DMS 273 treated with DMSO at 0.1 percent for 48 hours (cell line): ENCODE results near the gene MEN1.

ENCODE experiments used
- DNase-seq: peaks from one replicate; lab custom pipeline; 2025; lab: John Stamatoyannopoulos, UW

MEN1 gene

DNA sequence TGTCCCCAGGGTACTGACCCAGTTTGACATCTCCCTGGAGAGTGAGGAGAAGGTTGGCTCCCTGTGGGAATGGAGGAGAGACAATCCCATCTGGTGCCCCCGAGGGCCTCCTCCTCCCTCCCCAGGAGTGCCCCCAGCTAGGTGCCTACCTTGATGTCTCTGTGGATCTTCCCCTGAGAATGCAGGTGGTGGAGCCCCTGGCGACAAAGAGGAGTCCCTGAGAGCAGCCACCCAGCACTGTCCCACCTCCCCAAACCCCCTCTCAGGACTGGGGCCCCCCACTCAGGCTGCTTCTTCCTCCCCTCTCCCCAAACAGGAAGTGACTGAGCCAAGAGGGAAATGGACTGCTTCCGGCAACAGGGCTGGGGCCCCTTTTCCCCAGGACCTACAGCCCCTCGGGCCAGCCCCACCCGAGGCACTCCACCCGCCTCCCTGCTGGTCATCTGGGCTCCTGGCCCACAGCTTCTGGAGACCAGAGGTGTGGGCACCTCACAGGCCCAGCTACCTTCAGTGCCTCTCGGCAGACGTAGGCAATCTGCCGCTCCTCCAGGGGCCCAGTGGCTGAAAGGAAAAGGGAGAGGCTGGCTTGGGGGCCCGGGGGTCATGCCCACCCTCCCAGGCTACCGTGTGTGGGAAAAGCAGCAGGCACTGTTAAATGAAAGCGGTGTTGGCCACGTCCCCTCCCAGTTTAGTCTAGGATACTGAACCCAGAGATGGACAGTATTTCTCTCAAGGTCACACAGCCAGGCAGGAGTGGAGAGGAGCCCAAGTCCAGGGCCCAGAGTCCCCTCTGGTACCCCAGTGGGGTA lies 8.6 kb downstream of the MEN1 start:
- no peak for DNase-seq

GRCh38 chr11:64801158-64801464 lies 9.2 kb downstream of the MEN1 start:
- no peak for DNase-seq

GRCh38 chr11:64800303-64801157 lies 9.8 kb downstream of the MEN1 start:
- DNase-seq = no peak

DNA sequence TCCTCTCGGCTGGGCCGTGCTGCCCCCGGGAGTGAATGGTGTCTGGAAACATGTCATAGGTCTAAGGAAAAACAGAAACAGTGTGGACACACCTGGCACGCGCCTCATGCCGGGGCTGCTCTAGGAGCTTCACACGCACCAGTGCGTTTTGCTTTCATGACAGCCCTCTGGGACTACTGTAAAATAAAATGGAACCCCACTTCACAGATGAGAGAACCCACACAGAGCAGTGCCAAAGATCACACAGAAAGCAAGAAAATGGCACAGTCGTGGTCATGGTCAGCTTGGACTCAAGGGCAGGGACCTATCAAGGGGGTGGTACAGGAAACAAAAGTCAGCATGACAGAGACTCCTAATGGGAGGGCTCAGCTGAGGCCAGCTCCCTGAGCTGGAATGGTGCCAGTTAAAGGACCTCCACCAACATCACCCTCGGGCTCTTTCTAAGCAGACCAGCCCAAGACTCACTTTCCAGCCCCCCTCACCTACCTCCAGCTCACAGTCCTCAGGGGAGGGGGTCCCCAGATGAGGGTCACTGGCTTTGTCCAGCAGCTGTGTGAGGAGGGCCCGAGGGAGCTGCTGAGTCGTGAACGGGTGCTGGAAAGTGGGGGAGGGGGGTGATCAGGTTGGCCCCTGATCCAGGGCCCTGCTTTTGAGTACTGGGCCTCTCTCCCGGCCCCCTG lies 10.6 kb downstream of the MEN1 start:
- DNase-seq = no peak

DNA sequence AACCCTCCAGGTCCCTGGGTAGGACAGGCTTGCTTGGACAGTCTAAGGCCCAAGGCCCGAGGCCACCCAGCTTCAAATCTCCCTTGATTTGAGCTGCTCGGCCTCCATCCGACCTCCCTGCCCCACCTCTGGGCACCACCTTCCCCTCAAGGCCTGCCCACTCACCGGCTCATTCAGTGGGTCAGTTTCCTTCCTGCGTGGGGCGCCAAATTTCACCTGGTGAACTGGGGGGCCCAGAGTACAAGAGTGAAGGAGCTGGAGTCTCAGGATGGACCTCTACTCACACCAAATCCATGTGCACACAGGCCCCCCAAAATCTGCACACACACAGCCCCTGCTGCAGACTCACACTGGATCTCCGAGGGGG lies 11.1 kb downstream of the MEN1 start:
- no peak for DNase-seq

DNA sequence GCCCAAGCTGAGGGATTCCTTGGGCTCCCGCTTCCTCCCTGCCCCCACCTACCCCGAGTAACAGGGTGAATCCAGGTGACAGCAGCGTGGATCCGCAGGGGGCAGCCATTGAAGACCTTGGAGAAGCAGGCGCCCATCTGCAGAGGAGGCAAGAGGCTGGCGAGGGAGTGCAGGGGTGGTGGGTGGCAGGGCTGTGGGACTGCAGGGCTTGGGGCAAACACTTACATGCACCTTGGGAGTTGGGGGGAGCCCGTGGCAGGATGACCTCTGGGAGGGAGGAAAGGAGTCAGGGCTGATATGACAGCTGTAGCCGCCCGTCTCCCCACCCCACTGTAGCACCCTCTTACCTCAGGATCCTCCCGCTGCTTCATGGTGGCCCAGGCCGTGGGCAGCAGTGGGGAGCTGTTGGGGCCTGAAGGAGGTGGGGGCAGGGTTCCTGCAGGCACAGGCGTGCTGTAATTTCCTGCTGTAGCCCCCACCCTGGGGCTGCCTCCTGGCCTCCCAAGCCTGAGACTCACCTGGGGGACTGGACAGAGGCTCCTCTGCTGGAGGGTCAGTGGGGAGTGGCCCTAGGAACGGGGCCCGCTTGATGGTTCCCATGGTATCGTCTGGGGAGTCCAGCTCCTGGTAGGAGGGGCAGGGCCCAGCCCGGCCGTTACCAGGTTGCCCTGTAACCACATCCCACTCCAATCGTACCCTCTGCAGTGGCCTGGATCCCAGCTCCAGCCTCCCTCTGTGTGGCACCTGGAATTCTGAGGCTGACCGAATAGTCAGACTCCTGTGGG lies 13.4 kb downstream of the MEN1 start:
- DNase-seq = no peak

DNA sequence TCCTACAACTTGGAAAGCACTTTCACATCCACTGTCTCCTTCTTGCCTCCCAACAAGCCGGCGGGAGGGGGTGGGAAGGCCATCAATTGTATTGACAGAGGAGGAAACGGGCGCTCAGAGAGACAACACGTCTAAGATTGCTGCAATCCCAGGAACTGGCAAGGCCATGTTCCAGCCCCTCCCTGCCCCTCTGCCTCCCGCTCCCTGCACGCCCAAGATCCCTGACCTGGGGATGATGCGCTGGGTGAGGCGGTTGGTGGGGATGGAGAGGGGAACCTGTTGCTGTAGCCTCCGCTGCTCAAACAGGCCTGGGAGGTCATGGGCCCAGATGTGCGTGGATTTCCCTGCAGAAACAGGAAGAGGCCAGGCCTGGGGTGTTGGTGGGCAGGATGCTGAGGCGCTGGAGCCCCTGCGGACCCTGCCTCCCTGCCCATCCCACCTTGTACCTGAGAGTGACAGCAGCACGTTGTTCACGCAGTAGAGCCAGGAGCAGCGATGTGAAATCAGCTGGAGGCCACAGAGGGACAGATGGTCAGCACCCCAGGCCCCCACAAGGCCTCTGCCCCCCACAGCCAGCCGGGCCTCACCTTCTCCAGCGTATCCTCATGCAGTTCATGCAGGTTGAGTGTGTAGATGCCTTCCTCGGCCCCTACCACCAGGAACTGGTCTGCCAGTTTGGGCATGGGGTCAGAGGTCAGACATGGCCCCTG lies 14.1 kb downstream of the MEN1 start:
- DNase-seq = no peak

GRCh38 chr11:64794526-64794925 lies 15.8 kb downstream of the MEN1 start:
- DNase-seq = no peak

DNA sequence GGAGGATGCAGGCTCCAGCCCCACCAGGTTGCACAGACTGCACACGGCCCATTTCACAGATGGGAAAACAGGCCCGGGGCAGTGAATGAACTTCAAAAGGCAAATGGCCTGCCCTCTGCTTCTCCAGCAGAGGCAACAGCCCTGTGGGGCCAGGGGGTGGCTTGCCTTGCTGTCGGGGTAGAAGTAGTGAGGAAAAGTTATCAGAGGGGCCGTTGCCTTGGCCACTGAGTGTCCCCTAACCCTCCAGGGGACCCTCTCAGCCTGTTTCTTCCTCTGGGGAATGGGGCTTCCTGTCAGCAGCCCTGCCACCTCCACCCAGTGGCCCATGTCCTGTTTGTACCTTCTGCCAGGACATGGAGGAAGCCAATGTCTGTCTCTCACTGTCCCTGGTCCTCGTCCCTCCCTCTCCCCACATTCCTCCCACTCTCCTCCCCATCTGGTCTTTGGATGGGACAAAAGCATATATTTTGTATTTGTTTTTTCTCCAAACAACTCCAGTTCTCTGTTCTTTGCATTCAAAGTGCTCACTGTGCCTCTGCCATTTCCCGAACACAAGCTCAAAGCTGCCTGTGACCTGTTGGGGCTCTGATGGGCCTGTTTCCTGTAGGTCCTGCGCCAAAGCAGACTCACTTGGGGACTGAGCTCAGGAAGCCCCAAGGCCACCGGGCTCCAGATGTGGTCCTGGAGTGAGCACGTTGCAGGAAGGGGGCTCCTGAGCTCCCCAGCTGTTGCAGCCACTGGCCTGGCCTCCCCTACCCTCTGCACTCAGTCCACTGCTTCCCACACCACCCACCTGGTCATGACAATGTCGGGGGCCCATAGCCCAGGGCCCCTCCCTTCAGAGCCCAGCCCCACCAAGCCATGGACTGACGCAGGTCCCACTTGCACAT lies 16.8 kb downstream of the MEN1 start:
- DNase-seq = no peak

DNA sequence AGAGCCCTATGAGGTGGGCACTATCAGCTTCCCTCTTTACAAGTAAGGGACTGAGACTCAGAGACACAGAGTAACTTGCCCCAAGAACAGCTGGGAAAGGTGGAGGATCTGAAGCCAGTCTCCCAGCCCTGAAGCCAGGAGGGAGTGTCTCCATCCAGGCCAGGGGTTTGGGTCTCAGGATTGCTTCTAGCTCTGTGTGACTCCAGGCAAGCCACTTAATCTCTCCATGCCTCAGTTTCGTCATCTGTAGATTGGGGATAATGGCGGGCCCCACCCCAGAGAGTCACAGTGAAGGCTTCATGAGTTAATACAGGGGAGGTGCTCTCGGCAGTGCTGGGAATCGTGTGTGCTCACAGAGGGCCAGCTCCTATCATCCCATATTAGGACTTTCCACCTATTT lies 17.9 kb downstream of the MEN1 start:
- no peak for DNase-seq

DNA sequence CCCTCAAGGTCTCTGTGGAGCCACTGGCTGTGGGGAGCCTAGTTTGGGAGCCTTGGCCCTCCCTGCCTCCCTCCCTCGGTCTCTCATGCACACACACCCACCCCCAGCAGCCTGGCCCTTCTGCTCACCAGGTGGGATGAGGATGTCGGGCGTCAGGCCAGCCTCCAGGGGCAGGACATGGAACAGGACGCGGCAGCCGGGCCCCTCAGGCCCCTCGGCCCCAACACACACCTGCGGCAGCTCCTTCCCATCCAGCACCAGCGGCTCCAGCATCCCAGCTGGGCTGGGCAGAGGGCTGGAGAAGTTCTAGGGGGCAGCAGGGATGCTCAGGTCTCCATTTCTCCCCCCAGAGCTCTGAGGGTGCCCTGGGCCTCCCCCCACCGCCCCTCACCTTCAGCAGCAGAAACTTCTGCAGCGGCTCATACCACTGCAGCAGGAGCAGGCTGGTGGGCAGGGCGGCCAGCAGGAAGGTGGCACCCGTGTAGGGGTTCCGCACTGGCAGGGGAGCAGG lies 18.5 kb downstream of the MEN1 start:
- DNase-seq = no peak

DNA sequence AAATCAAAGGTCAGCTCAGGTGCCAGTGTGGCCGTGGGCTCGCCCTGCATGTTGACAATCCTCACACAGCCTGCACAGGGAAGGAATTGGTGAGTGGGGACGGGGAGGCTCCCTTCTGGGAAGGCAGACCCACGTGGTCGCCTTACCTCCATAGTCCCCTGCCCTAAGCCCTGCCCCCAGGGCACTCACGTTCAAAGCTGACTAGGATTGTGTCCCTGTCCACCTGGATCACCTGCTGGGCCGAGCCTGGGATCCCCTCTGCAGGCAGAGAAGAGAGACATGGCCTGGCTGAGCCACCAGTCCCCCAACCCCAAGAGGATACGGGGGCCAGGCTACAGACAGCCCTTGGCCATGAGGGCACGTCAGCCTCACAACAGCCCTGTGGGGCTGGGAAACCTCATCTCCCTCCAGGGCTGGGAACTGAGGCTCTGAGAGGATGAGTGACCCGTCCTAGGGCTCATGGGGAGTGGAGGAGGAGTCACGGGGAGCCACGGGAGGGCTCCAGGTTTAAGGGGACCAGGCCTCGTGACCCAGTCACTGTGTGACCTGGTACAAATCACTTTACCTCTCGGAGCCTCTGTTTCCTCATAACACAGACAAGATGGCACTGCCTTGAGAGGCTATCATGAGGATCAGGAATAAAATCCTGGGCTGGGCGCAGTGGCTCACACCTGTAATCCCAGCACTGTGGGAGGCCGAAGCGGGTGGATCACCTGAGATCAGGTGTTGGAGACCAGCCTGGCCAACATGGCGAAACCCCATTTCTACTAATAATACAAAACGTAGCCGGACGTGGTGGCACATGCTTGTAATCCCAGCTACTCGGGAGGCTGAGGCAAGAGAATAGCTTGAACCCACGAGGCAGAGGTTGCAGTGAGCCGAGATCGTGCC lies 19.9 kb downstream of the MEN1 start:
- DNase-seq = no peak

- DNase-seq = no peak
Observed at GRCh38 chr11:64789331-64790204, 20.8 kb downstream of the MEN1 start.

GRCh38 chr11:64788321-64789215 lies 21.8 kb downstream of the MEN1 start:
- no peak for DNase-seq

DNA sequence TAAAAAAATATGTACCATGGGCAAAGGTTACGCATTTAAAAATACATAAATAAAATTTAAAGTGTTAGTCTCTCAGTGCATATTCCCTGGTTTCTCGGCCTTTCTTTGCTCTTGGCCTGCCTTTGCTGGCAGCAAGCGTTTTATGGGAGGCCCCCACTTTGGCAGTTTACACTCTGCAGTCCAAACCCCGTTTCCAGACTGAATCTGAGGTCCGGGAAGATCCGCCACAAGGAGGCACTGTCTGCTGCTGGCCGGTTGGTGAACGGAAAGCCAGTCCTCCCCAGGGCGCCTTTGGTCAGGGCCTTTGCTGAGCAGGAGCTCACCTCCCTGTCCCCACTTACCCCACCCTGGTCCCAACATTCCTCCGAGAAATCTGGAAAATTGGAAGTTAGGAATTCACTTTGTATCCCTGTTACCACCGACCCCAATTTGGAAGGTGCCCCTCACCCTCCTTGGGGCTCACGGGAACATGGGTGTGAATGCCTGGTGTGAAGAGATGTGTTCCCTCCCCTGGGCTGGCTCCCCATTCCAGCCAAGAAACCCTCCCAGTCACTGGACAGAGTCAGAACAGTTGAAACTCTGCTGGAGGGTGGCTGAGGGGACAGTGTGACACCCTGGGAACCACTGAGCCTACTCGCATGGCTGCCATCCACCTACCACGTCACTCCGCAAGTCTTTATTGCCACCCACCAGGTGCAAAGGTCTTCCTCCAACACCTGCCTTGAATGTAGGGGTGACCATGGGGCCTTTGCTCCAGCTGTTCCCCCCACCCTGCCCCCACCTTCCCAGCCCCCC lies 22.6 kb downstream of the MEN1 start:
- DNase-seq = no peak

- no peak for DNase-seq
Observed at GRCh38 chr11:64786308-64786707, 24.0 kb downstream of the MEN1 start.
